Loucy (cell line): Measurements from ENCODE around the gene FGB.
"Not testable (repeated sequence)": the region's sequence is repeated elsewhere in the genome, so short reads cannot be mapped to it uniquely, and the experiment has no call there.

Experiments
- H2AFZ ChIP-seq: fragments of 200-600 bp; sonication (generic); 2 replicates; pipeline ENCODE4 v1.6.0; 2016; ENCODE audit warnings: antibody characterized with exemption, mild to moderate bottlenecking, low read length, moderate library complexity
- H3F3A ChIP-seq: fragments of 200-600 bp; 2 replicates; pipeline ENCODE4 v1.6.0; 2016; ENCODE audit warnings: antibody characterized with exemption, low read depth, mild to moderate bottlenecking
- H3K27me3 ChIP-seq: fragments of 200-600 bp; sonication (generic); 2 replicates; pipeline ENCODE4 v1.6.1; 2014; ENCODE audit warnings: low read length, mild to moderate bottlenecking; ENCODE audit not compliant: insufficient read depth, poor library complexity, severe bottlenecking
- H3K36me3 ChIP-seq: fragments of 200-600 bp; sonication (generic); 2 replicates; pipeline ENCODE4 v1.6.1; 2016; ENCODE audit warnings: low read length; ENCODE audit not compliant: insufficient read depth
- H3K4me1 ChIP-seq: fragments of 200-600 bp; sonication (generic); 2 replicates; pipeline ENCODE4 v1.5.1; 2014; ENCODE audit warnings: low read length, mild to moderate bottlenecking; ENCODE audit not compliant: insufficient read depth, poor library complexity, severe bottlenecking
- H3K4me2 ChIP-seq: fragments of 200-600 bp; sonication (generic); 2 replicates; pipeline ENCODE4 v1.6.0; 2014; ENCODE audit warnings: antibody characterized with exemption, low read length, low read depth, mild to moderate bottlenecking; ENCODE audit not compliant: poor library complexity, severe bottlenecking
- H3K4me3 ChIP-seq: fragments of 200-600 bp; sonication (generic); 2 replicates; pipeline ENCODE4 v1.5.1; 2014; ENCODE audit warnings: low read length, mild to moderate bottlenecking, mixed read lengths; ENCODE audit not compliant: poor library complexity, severe bottlenecking
- H3K79me2 ChIP-seq: fragments of 200-600 bp; sonication (generic); 2 replicates; pipeline ENCODE4 v1.6.1; 2014; ENCODE audit warnings: low read length; ENCODE audit not compliant: insufficient read depth
- H3K9ac ChIP-seq: fragments of 200-600 bp; sonication (generic); 2 replicates; pipeline ENCODE4 v1.6.0; 2014; ENCODE audit warnings: mild to moderate bottlenecking, low read depth, low read length, moderate library complexity; ENCODE audit not compliant: poor library complexity, severe bottlenecking
- H3K9me2 ChIP-seq: fragments of 200-600 bp; sonication (generic); replicated peaks from 2 replicates; pipeline ENCODE4 v1.6.1; 2016; ENCODE audit warnings: low read depth, low read length, mixed read lengths
- H3K9me3 ChIP-seq: fragments of 200-600 bp; sonication (generic); 2 replicates; pipeline ENCODE4 v1.6.1; 2014; ENCODE audit warnings: mild to moderate bottlenecking, antibody characterized with exemption, low read length, low read depth; ENCODE audit not compliant: insufficient read depth
- H4K20me1 ChIP-seq: fragments of 200-600 bp; sonication (generic); 2 replicates; pipeline ENCODE4 v1.6.0; 2014; ENCODE audit warnings: antibody characterized with exemption, low read length, mild to moderate bottlenecking; ENCODE audit not compliant: insufficient read depth, poor library complexity, severe bottlenecking
- CTCF ChIP-seq: fragments of 200-600 bp; sonication (generic); conservative IDR thresholded peaks from 2 replicates; pipeline ENCODE4 v1.5.1; 2014; ENCODE audit warnings: mild to moderate bottlenecking, antibody characterized with exemption, low read length
- EZH2phosphoT487 ChIP-seq: fragments of 200-600 bp; IDR thresholded peaks from 2 replicates; pipeline ENCODE4 v1.6.1; 2018; ENCODE audit warnings: antibody characterized with exemption, mild to moderate bottlenecking, moderate library complexity, borderline replicate concordance

FGB gene

DNA sequence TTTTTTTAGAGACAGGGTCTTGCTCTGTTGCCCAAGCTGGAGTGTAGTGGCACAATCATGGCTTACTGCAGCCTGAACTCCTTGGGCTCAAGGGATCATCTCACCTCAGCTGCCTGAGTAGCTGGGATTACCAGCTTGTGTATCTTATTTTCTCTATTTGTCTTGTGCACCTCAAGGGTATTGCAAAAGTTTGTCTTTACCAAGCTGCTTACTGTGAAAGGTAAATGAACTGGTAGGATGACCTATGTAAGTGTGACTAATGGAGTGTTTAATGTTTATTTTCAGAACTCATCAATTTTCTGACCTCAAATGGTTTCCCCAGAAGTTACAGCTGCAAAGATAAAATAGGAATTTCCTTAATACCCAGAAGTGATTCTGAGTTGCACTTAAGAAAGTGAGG is 33.0 kb downstream of the FGB start:
- no peak for TF ChIP-seq EZH2phosphoT487
- TF ChIP-seq CTCF = no peak
- Histone ChIP-seq H4K20me1 (no peaks in the 10 kb centered on the region), H3K4me1 (no peaks in the 10 kb centered on the region), H3K9me3 (no peaks in the 10 kb centered on the region), H3F3A (no peaks in the 10 kb centered on the region), H3K27me3 (no peaks in the 10 kb centered on the region), H3K79me2 (no peaks in the 10 kb centered on the region), H3K36me3 (no peaks in the 10 kb centered on the region), H3K9ac (no peak overlapping the region), H3K4me2 (no peak overlapping the region), H2AFZ (no peak overlapping the region), H3K9me2 (no peaks in the 10 kb centered on the region), H3K4me3 (no peak overlapping the region)

DNA sequence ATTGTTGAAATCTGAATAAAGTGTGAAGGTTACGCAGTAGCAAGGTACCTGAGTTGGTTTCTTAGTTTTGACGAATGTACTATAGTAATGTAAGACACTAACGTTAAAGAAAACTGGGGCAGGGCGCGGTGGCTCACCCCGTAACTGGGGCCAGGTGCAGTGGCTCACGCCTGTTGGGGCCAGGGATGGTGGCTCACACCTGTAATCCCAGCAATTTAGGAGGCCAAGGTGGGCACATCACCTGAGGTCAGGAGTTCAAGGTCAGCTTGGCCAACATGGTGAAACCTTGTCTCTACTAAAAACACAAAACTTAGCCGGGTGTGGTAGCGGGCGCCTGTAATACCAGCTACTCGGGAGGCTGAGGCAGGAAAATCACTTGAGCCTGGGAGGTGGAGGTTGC is 34.5 kb downstream of the FGB start:
- H2AFZ ChIP-seq, H3K9me2 ChIP-seq, H3K4me3 ChIP-seq, H3K79me2 ChIP-seq, H3K9ac ChIP-seq, H3K9me3 ChIP-seq, H3K36me3 ChIP-seq, H3K4me2 ChIP-seq, H3F3A ChIP-seq, H3K27me3 ChIP-seq, H4K20me1 ChIP-seq, H3K4me1 ChIP-seq: not testable (repeated sequence)

DNA sequence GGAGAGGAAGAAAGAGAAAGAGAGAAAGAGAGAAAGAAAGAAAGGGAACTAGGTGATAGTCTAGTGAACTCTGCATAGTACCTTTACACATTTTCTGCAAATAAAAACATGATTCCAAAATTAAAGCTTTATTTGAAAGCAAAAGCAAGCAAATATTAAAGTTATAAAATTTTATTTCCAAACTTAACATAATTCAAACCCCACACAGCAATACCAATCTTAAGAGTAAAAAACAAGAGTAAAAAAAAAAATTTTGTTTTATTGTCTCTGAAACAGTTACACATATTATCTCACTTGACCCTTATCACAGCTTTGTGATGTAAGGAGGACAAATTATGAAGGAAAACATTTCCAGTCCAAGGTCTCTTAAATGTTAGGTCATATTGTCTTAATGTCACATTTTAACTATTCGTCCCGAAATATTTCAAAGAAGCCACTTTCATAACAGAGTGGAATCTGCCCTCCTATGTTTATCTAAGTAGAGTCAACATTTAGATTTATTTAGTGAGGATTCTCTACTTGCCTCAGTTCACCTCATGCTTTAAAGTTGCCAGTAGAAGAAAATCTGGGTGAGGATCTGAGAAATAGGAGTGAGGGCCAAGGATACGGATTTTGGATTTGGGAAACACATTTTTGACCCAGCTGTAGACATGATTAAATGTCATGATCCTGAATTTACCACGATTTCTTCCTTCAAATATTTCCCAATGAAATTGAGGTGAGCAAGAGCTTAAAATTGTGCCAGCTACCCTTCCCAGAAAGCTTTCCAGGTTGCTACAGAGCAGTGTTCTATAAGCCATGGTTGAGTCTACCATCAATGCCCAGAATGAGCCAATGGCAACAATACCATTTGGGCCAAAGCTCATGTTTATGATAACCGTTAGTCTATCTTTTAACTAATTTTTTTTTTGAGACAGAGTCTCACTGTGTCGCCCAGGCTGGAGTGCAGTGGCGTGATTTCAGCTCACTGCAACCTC is 35.3 kb downstream of the FGB start:
- no peak overlapping the region for H3K4me3 ChIP-seq
- H3K36me3 ChIP-seq = no peaks in the 10 kb centered on the region
- H3K79me2 ChIP-seq = no peaks in the 10 kb centered on the region
- no peaks in the 10 kb centered on the region for H3K4me1 ChIP-seq
- no peaks in the 10 kb centered on the region for H4K20me1 ChIP-seq
- H3K27me3 ChIP-seq = no peaks in the 10 kb centered on the region
- H2AFZ ChIP-seq = no peak overlapping the region
- no peak for TF ChIP-seq CTCF
- no peak for TF ChIP-seq EZH2phosphoT487
- H3K9me3 ChIP-seq = no peaks in the 10 kb centered on the region
- H3K4me2 ChIP-seq = no peak overlapping the region
- no peaks in the 10 kb centered on the region for H3K9me2 ChIP-seq
- no peaks in the 10 kb centered on the region for H3F3A ChIP-seq
- H3K9ac ChIP-seq = no peak overlapping the region
